ENCODE results near the gene OPCML.

Gene OPCML

DNA sequence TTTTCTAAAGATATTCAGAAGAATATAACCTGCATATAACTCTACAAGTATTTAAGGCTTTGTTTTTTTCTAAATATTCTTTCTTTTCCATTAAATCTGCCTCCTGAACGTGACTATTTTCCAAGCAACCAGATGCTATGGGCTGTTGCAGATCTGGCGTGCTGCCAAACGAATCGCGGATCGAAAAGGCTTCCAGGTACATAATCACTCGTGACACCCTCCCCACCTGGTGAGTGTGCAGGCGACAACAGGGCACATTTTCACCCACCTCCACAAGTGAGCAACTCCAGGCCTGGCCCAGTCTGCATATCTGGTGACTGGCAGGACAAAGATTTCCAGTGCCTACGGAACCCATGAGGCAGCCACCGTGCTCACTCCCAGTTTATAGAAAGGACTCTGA lies 660.1 kb downstream of the OPCML start:
- DNase-seq: no peak

DNA sequence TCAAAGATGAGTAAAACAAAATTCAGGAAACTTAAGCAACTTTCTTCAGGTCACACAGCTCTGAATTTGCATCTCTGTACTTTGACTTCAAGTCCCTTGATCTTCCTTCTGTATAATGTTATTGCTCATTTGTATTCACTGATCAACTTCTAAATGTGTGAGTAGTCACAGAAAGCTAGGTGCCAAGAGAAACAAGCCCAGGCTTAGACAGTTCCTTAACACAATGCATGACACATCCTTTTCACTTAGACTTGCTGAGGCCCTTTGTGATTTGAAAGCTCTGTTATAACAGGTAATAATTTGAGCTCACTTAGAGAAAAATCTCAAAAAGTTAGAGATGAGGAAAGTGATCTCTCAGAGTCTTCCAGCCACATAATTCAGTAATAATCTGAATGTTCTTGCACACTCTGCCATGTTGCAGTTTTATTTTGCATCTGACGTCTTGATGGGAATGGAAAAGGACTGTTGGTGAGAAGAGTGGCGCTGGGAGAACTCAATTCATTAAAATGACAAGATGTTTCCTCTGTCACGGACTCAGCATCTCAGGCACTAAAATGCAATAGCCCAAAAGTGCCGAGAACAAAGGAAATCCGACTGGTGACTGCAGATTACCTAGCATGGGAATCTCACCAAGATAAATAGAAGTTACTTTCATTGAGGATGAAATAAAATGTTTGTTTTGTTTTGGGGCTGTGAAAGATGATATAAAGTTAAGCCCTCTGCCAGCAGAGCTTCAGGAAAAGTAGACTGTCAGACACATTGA lies 665.3 kb downstream of the OPCML start:
- no peak for DNase-seq

DNA sequence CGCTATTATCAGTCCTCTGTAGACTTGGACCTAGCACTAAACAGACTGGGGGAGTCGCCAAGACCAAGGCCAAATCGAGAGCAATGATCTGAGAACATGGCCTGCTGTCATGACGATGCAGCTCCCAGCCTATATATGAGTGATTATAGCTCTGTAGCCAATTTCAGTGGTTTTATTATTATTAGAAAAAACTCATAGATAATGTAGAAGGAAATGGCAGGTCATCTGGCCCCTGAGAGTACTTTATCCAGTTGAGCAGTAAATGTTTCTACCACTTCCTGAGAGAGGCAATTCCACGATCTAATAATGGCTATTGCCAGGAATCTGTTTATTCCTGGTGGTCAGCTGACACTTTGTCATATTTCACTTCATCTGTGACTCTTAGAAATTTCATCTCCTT lies 666.7 kb downstream of the OPCML start:
- no peak for DNase-seq

DNA sequence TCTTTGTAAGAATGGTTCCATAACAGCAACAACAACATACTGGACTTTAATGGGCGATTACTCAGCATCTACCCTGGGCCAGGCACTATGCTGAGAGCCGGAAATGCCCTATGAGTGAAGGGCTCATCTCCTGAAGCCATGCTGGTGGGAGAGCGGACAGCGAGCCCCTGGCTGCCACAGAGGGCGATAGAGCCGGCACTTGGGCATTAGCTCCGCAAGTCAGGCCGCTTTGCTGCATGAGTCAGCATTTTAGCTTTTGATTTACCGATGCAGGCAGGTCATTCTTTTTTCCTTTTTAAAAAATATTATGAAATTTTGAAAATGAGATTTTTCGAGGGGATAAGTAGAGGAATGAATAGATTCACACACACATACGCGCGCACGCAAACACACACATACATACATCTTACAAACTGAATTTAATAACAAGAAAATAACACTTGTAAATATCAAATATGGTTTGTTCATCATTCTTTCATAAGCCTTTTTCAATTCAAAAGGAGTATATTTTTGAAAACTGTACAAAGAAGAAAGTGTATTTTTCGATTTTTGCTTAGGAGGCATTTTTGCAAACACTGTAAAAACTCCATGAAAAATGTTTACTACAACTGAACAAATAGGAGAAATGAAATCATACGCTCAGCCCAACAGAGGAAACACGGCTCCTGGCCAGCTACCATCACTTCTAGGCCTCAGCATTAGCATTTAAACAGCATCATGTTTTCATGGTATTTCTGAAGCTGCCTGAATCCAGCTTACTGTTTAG lies 667.3 kb downstream of the OPCML start:
- no peak for DNase-seq

DNA sequence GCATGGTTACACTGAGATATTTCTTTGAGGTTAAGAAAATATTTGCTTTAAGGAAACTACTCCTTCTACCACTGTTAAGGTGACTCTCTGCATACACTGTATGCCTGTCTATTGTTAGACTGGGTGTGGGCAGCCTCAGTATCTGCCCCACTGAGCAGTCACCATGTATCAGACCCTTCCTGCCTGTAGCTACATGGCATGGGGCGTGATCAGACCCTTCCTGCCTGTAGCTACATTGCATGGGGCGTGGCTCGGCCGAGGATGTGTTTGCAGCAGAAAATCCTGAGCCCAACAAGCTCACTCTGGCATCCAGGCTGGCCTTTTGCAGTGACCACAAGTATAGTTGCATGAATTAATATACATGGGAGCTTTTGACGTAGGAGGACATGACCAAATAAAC lies 669.4 kb downstream of the OPCML start:
- DNase-seq: no peak

DNA sequence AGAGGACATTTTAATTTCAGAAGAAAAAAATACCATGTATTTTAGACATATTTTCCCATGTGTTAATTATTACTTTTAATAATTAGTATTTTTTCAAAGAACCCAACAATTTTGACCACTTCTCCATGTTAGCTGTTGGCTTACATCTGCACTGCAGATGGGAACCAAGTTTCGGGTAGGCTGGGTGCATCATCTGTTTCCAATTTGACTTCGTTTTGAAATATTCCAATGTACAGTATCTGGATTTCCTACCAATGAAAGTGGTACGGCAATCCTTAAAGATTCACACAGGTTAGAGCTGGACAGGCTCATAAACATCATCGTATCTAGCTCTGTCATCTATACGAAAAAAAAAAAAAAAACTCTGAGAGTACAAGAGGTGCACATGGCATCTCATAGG lies 670.2 kb downstream of the OPCML start:
- DNase-seq: no peak

DNA sequence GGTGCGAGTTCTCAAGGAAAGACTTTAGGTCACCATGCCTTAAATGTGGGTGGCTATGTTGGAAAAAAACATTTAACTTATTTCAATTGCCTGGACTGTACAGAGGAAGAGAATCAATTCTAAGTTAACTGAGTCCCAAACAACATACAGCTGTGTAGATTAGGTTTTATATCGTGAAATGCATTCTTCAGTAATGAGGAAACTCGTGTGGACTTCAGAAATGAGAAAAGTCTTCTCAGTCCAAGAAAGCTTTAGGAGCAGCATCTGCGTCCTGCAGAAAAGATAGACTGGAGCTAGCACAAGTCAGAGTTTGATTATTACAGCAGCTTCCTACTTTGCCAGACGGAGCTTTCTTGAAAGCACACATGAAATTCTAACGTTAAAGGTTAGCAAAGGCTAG lies 673.0 kb downstream of the OPCML start:
- no peak for DNase-seq

DNA sequence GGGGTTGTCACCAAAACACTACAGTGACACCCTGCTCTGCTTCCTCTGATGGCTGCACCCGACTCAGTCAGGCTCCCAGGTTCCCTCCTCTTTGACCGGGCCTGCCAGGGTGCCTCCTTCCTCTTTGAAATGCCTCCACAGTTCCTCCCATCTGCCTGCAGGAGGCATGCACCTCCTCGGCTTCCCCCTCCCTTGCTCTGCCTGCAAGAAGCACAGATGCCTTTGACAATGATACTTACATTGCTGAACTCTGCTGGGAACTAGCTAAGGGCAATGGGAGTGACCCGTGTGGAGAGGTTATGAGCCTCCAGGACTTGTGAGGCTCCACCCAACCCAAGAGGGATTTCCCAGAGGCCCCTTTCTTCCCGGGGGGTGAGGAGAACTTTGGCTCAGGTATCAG lies 674.1 kb downstream of the OPCML start:
- DNase-seq: no peak

DNA sequence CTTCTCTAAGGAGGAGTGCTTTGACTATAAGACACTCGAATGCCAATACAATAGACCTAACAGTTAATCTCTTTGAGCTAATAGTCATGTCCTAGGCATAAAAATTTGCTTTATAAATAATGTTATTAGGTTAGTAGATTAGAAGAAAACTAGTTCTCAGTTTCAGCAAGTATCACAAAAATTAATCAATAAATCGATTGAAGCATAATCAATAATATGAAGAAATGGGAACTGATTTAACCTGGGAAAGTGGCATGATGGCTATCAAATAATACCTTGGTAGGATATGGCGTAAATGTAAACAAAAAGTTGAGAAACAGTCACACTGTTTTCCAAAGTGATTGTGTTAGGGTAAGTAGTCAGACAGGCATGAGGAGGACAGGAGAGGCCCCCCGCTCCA lies 676.3 kb downstream of the OPCML start:
- no peak for DNase-seq

DNA sequence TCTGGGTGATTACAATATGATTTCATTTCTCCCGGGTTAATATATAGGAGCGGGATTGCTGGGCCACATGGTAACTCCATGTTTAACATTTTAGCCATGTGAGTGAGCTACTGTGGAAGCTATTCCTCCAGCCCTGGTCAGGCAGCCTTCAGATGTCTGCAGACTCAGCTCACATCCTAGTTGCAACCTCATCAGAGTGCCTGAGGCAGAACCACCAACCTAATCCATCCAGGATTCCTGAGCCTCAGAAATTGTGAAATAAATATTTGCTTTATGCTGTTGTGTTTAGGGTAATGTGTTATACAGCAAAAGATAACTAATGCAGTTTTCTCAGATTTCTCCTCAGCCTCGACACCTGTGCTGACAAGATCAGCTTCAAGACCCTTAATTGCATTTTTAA lies 676.8 kb downstream of the OPCML start:
- no peak for DNase-seq

DNA sequence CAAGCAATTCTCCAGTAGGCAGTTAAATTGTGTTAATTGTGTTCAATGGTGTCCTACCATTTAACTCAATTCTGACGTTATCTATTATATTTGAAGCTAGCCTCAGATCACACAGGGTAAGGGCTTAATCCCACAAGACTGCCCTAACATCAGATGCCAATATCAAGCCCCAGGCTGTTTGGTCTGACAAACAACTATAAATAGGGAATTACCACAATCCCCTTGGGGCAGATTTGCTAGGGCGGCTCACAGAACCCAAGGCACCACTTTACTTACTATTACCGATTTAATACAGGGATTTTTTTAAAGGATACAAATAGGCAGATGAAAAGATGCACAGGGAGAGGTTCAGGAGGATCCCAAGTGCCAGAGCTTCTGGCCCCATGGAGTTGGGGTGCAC lies 678.4 kb downstream of the OPCML start:
- no peak for DNase-seq

DNA sequence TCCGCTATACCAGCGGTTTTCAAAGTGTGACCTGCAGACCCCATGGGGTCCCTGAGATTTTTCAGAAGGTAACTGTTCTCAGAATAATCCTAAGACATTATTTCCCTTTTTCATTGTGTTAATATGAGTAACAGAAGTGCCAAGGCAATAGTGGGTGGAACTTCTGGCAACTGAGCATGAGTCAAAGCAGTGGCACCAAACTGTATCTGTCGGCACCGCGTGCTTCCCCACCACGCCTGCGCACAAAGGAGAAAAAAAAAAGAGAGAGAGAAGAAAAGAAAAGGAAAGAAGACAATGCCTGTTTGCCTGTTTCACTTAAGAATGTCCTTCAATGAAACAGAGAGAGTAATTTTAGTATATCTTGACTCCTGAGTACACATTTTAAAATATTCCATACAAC lies 679.9 kb downstream of the OPCML start:
- DNase-seq: no peak

DNA sequence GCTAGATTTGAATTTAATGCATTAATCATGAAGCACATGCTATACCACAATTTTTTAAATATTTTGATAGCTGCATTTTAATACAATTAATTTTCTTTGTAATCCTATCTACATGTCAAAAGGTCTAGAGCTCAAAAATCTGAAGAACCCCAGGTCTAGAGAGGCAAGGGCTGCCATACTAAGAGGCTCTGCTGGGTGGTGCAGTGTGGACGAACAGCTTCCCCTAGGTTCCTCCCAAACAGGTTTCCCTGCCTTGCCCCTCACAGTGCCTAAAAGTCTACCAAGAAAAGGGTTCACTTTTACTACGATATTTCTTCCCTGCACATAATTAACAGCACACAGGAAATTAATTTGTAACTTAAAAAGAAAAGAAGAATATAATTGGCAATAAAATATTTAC lies 681.1 kb downstream of the OPCML start:
- DNase-seq: no peak

DNA sequence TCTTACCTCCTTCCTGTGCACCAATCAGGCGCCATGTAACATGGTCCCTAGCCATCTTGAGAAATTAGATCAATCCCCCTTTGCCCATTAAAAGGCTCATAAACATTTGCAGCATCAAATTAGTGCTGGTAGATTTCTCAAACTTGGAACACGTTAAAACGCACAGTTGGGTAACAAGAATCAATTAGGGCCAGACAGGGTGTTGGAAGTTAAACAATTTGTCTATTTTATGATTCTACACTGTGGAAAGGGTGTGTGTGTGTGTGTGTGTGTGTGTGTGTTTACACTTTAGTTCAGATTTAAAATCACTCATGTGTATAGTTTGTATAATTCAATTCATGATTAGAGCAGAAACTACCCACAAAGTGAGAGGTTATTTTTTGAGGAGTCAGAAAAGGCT lies 682.0 kb downstream of the OPCML start:
- DNase-seq: no peak

DNA sequence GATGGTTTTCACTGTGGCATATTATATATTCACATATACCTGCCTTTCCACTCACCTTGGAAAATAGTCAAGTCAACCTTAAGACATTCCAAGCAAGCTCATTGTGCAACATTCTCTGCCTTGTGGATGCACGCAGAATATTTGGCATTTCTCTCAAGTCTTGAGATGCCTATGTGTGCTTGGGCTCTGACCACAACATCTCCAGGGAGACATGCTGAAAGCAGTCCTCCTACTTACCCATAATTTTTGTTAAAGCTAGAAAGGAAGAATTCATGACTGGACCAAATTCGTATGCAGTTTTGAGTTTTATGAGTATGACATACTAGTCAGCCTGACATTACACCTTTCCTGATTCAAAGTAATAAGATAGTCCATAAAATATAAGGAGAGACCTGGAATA lies 684.0 kb downstream of the OPCML start:
- no peak for DNase-seq

DNA sequence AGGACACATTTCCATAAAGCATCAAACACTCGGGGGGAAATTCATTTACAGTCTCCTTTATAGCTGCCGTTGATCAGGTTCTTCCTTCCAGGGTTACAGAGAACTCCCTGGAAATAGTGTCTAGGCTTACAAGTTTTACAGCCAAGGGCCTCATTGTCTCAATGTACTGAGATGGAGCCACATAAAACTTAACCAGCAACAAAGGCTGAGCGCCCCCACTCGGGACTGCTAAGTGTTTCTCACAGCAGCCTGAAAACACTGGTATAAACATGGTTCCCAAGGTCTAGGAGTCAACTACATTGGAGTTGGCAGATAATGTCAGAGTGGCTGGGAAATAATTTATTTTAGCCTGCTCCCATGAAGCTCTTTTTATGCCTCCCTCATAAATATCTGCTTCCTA lies 686.2 kb downstream of the OPCML start:
- DNase-seq: no peak

DNA sequence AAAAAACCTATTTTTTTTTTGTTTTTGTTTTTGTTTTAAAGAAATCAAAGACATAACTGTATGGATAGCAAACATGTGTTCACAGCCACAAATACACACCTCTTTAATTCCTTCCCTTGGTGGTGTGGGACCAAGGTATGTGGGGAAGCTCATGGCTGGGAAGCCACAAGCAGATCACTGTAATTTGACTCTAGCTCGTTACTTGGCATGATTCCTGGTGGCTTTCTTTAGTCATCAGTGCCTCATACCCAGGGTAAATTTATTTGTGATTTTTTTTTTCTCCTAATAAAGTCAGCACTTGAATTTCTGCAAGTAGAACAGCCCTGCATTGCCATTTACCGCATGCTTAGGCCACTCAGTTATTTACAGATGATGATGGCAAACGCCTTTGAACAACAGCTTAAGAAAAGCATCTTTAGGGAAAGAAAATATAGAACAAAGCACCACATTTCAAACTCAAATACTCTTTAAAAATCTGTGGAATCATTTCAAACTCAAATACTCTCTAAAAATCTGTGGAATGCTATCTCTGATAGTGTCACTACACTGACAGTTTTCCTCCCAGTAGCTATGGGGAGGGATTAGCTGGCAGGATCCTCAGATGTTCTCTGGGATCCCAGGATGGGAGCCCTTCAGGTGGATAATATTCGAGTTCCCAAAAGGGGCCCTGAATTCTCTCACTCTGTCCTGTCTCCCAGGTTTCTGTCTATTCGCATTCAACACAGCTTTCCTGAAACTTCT lies 687.2 kb downstream of the OPCML start:
- no peak for DNase-seq

DNA sequence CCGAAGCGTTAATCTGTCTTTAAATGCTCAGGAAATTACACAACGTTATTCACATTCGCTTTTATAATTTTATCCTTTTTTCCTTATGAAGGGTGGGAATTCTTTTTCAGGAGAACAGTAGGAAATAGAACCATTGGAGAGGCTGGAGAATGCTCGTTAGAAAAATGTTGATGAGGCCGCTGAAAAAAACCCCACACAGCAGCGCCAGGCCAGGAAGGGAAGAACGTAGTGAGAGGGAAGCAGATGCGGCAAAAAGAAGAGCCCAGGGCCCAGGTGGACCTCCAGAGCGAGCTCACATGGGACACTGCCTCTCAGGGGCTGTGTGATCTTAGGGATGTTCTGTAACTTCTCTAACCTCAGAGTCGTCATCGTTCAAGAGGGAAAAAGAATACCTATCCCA lies 691.6 kb downstream of the OPCML start:
- DNase-seq: no peak

DNA sequence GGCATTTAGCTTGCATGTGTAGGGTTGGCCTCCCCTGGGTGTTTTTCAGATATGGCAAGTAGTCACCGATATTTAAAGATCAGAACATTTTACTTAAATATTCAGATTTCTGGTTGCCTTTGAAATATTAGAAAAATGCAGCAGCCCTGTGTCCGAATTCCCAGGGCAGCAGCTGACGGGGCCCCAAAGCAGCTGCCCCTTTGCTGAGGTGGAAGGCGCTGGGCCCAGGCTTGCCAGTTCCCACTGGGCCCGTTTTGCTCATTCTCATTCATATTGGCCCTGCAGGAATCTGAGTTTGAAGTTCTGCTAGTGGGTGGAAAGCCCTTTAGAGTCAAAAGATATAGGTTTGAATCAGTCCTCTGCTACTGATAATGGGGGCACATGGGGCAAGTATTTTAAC lies 692.1 kb downstream of the OPCML start:
- DNase-seq: no peak

DNA sequence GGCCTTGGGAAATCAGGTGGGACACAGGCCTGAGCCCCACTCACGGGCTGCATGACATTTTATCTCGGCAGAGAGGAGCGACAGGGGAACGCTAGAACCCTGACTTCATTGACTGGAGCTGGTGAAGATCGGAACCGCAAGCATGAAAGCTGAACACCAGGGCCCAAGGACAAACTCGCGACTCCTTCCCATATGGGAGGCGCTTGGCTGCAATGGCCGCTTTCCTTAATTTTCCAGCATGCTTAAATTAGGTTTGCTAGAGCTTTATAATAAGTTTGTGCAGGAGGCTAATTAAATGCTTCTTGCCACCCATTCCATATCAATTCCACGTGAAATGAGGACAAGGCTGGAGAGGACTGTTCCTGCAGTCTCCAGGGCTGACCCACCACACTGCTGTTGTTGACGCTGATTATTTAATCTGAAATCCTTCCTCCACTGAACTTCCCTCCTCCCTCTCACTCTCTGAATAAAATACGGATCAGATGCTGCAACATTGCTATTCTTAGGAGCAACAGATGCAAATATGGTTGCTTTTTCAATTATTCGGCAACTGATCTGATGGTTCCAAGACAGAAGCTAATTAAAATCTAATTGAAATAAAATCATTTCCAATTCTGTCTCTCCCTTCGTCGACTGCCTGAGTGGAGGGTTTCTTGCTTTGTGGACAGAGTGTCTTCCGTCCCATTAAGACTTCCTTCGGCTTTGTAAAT lies 692.9 kb downstream of the OPCML start:
- DNase-seq: no peak

DNA sequence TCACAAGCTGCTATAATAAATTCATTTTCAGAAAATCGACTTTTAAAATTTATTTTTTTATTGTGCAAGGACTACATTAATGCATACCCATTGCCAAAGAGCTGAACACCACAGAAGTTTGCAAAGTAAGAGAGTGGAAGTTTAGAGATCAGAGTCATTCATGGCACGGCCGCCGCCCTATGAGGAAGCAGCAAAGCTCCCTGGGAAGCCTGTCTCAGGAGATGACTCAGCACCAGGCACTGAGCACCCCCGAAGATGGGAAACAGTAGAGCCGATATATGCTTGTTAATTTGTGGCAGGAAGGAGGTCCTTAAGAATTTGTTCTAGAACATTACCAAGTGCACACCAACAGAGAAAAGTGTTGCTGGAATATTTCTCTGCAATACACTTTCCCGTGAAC lies 693.7 kb downstream of the OPCML start:
- DNase-seq: no peak

DNA sequence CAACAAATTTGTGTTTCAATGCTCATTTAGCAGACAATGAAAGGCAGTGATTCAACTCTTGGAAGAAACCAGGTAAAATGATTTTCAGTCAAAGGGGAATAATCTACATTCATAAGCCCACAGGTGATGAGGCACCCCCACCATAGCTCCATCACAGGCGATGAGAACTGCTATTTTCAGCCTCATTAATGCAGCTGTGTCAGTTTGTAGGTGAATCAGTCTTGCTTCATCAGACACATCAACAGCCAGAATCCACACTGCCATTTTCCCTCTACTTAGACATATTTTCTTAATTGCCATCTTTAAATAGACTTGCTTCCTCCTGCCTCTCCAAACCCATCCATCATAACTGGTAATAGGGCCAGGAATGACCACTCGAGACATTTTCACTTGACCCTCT lies 701.0 kb downstream of the OPCML start:
- DNase-seq: no peak

DNA sequence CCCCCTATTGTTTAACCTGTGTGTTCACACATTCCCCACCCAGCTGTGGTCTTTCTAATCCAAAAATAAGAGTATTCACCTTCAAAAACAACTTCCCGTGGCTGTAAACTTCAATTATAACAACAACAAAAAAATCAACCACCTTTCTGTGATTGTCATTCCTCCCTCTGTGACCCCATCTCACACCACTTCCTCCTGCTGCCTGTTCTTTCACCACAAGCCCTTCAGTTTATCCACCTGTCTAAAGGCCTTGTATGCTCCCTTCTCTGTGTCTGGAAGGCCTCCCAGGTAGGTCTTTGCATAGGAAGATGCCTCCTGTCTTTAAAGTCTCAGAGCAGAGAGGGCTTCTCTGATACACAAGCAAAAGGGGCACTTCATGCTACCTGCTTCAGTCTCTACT lies 707.7 kb downstream of the OPCML start:
- DNase-seq: no peak
